Activated gamma-delta T cell (primary cell): ENCODE data around the gene LRRC18.

ENCODE experiments used
- DNase-seq: peaks from one replicate; lab custom pipeline; 2025; lab: John Stamatoyannopoulos, UW
- total RNA-seq, 2 donors: gene quantifications; one replicate each; lab custom pipeline; 2026; lab: John Stamatoyannopoulos, UW

Gene LRRC18
- total RNA-seq = 0 reads per million in 2 donors

GRCh38 chr10:48939790-48940325, at the start of gene LRRC18:
Gene LRRC18 (minus strand): TSS chr10:48939840. CDS start chr10:48914155, 25,685 bp downstream.
- DNase-seq = no peak

- no peak for DNase-seq
Measured at GRCh38 chr10:48985621-48986158, 46.0 kb upstream of the LRRC18 start.

- no peak for DNase-seq
Measured at GRCh38 chr10:48983648-48984351, 44.2 kb upstream of the LRRC18 start.

GRCh38 chr10:48982584-48982983, 42.9 kb upstream of the LRRC18 start:
- no peak for DNase-seq

GRCh38 chr10:48981310-48981907, 41.8 kb upstream of the LRRC18 start:
- DNase-seq = no peak

- no peak for DNase-seq
Measured at GRCh38 chr10:48978318-48978717, 38.7 kb upstream of the LRRC18 start.

GRCh38 chr10:48976196-48976595, 36.6 kb upstream of the LRRC18 start:
- DNase-seq = no peak

GRCh38 chr10:48974510-48975156, 35.0 kb upstream of the LRRC18 start:
- no peak for DNase-seq

- DNase-seq = no peak
Measured at GRCh38 chr10:48973065-48973464, 33.4 kb upstream of the LRRC18 start.

- no peak for DNase-seq
Measured at GRCh38 chr10:48970654-48971053, 31.0 kb upstream of the LRRC18 start.

- DNase-seq = no peak
Measured at GRCh38 chr10:48970046-48970445, 30.4 kb upstream of the LRRC18 start.

- DNase-seq = no peak
Measured at GRCh38 chr10:48968036-48968435, 28.4 kb upstream of the LRRC18 start.

GRCh38 chr10:48965460-48965859, 25.8 kb upstream of the LRRC18 start:
- no peak for DNase-seq

GRCh38 chr10:48964038-48964437, 24.4 kb upstream of the LRRC18 start:
- no peak for DNase-seq

GRCh38 chr10:48958598-48959190, 19.1 kb upstream of the LRRC18 start:
- DNase-seq = no peak

- no peak for DNase-seq
Measured at GRCh38 chr10:48957361-48958151, 17.9 kb upstream of the LRRC18 start.

GRCh38 chr10:48951707-48952106, 12.1 kb upstream of the LRRC18 start:
- no peak for DNase-seq

- no peak for DNase-seq
Measured at GRCh38 chr10:48948470-48949037, 8.9 kb upstream of the LRRC18 start.

GRCh38 chr10:48947690-48948469, 8.2 kb upstream of the LRRC18 start:
- DNase-seq = no peak

GRCh38 chr10:48946891-48947500, 7.4 kb upstream of the LRRC18 start:
- no peak for DNase-seq
